Activated CD4-positive, alpha-beta T cell treated with anti-CD3 and anti-CD28 coated beads for 1 hour (primary cell): ENCODE results near the gene PNPLA3.

Experiments used
- DNase-seq: peaks from one replicate; pipeline ENCODE4 v3.0.0-alpha.2; 2020

Gene PNPLA3

GRCh38 chr22:43923631-43924464 lies at the start of gene PNPLA3:
TSS of gene PNPLA3 (plus strand) at chr22:43923805. CDS start at chr22:43923912, 107 bp downstream.
- DNase-seq = peak; percentile 59

DNA sequence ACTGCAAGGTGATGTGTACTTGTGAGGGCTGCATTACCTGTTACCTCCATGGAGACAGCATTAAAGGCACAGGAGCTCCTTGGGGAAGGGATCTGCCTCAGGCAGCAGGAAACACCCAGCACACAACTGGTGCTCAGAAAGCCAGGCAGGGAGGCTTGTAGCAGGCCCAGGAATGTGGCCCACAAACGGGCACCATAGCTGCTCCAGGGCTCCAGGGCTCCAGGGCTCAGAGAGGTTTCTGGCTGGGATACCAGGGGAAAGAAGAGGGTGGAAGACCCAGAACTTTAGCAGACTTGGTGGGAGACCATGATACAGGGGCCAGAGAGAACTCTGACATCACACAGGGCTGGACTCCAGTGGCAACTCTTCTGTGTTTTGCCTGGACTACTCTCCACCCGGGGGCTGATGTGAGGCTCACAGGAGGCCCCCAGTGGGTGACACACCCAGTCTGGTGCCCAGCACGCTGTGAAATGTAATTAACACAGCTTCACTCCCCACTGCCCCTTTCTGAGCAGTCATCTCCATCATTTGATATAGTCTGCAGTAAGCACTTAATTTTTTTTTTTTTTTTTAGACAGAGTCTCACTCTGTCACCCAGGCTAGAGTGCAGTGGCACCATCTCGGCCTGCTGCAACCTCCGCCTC lies 46.6 kb upstream of the PNPLA3 start:
- DNase-seq = no peak

DNA sequence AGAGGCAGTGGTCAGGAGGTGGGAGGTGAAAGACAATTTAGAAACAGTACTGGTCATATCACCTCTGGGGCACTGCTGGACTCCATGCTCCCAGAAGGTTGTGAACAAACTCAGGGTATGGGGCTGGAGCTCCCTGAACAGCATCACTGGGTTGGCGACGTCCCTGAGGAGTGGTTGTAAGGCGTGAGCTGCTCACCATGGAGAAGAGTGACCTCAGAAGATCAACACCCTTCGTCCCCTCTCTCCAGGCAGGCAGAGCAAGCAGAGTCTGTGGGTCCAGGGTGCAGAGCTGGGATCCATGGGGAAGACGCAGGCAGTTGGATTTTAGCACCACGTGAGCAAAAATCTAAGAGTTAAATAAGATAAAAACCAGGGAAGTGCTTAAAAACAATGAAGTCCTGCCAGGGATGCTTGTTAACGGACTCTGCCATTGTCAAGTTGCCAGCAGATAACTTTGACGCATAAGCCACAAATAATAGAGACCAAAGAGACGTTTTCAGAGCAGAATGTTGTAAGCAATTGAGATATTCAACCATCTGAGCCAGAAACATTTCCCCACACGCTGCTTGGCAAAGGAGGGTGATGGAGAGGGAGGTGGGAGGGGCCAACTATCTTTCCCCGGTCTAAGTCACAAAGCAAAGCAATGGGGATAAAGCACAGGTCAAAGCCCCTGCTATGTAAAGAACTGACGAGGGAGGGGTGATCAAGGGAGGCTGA lies 45.4 kb upstream of the PNPLA3 start:
- no peak for DNase-seq

- no peak for DNase-seq
Observed at GRCh38 chr22:43878831-43879550, 44.6 kb upstream of the PNPLA3 start.

GRCh38 chr22:43879901-43880540 lies 43.6 kb upstream of the PNPLA3 start:
- no peak for DNase-seq

GRCh38 chr22:43880541-43880991 lies 43.0 kb upstream of the PNPLA3 start:
- no peak for DNase-seq

GRCh38 chr22:43881091-43882061 lies 42.2 kb upstream of the PNPLA3 start:
- no peak for DNase-seq

DNA sequence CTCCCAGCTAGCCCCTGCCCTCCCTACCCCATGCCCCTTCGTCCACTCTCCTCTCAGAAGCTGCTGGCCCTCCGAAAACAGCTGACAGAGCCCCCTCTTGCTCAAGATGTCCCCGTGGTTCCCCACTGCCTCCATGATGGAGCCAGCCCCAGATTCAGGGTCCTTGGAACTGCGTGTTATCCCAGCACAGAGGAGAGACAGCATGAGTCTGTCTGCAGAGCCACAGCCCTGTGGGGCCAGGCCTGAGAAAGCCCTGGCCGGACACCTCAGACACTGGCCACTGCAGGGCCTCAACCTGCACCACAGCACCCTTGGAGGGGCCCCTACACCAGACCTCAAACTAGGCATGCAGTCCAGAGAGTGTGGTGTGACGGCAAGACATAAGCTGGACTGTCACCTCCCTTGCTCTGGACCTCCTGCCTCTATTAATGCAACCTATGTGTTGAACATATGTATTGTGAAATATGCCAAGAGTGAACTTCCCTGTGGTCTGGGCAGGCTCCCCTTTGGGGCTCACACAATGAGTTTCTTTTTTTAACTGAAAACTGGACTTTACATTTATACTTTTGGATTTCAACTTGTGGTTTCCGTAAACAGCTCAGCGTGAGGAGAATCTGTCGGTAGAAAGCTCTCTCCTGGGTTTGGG lies 41.4 kb upstream of the PNPLA3 start:
- DNase-seq = no peak

DNA sequence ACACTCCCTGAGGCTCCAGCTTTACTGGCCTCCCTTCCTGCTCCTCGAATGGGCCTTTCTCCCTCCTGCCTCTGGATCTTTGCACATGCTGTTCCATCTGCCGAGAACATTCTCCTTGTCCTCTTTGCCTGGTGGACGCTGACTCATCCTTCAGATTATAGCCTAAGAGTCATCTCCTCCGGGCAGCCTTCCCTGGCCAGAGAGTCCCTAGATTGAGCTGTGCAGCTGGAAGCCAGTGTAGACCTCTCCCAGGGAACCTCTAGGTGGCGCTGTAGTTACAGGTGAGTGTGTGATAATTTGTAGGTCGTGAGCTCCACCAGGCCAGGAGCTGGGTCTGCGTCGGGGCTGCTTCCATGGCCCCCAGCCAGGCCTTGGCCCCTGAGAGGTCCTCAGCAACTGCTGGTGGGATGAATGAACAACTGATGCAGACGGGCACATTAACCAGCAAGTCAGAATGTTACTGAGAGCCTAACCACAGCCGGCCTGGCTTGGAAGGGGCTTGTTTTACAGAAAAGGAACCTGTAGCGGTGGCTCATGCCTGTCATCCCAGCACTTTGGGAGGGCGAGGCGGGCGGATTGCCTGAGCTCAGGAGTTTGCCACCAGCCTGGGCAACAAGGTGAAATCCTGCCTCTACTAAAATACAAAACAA lies 40.5 kb upstream of the PNPLA3 start:
- no peak for DNase-seq

GRCh38 chr22:43883719-43884415 lies 39.7 kb upstream of the PNPLA3 start:
- no peak for DNase-seq

DNA sequence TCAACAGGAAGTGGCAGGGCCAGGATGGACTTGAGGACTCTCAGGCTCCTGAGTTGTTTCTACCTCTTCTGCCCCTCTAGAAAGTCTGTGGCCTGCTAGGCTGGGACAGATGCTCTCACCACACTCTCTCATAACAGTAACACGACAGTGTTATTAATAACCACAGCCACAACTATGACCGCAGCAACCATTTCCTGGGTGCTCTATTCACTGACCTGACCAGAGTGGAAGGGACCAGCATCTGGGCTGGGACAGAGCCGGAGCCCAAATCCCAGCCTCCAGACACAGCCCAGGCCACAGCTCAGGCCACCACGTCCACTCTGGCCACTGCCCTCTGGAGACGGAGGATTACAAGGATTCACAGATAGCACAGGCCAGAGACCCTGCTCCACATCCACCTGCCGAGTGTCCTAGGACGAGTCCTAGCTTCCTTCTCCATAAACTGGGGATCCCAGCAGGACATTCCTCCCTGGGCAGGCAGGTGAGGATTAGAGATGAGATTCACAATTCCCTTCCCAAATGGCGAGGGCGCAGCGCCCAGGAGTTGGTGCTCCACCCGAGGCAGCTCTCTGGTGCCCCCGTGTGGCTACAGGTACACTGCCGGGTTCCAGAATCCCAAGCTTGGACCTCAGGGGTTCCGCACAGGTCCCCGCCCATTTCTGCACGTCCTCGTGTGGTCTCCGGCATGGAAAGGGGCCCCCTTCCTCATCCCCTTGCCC lies 38.8 kb upstream of the PNPLA3 start:
- no peak for DNase-seq

DNA sequence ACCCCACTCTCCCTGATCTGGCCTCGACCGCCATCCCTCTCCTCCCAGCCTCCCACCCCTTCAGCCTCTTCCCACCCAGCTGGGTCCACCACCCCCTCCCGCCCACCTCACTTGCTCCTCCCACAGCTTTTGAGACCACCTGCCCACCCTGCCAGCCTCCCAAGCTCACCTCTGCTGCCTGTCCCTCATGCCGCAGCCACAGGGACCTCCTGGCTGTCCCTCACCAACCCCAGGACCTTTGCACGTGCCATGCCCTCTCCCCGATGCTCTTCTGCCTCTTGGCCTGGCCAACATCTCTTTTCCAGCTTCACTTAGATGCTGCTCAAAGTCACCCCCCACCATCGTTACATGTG lies 38.3 kb upstream of the PNPLA3 start:
- DNase-seq = no peak

DNA sequence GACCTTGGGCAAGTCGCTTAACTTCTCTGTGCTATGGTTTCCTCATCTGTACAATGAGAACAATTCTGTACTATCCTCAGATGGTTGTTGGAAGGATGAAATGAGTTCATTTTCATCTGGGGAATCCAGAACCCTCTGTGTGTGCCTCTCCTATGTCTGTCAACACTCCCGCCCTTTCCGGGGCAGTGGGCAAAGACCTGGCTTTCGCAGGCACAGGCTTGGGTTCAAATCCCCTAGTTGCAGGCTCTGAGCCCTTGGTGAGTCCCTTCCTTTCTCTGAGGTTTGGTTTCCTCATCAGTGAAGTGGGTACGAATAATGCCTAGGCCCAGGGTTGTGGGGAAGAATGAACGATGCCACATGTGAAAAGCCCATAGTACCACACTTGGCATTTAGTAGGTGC lies 37.8 kb upstream of the PNPLA3 start:
- DNase-seq = no peak

GRCh38 chr22:43886231-43886630 lies 37.4 kb upstream of the PNPLA3 start:
- no peak for DNase-seq

DNA sequence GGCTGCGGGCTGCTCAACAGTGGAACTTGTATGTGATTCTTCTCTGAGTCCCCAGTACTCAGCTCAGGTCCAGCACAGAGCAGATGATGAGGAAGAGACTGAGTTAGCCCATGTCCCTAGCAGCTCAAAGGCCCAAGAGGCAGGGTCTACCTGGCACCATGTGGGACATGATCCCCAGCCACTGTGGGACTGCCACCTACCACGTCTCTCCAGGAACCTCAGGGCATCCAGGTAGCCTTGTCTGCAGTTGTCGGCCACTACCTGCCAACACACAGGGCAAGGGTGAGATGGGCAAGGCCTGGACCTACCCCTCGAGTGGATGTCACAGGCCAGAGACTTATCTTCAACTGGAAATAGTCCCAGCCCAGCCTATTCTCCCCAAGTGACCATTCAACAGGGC lies 36.2 kb upstream of the PNPLA3 start:
- no peak for DNase-seq

DNA sequence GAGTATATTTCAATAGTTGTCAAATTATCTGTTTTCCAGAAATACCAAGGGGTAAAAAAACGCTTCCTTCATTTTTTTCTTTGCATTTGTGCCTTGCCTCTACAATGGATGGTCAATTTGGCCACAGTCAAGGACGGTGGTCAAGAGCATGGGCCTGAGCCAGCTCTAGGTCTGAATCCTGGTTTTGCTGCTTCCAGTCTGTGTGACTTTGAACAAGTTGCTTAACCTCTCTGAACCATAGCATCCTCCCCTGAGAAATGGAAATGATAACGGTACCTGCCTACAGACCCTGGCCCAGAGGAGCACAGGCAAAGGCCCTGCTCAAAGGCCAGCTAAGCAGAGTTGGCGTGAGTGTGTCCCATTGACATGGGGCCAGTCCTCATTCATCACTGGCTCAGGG lies 34.9 kb upstream of the PNPLA3 start:
- DNase-seq = no peak

DNA sequence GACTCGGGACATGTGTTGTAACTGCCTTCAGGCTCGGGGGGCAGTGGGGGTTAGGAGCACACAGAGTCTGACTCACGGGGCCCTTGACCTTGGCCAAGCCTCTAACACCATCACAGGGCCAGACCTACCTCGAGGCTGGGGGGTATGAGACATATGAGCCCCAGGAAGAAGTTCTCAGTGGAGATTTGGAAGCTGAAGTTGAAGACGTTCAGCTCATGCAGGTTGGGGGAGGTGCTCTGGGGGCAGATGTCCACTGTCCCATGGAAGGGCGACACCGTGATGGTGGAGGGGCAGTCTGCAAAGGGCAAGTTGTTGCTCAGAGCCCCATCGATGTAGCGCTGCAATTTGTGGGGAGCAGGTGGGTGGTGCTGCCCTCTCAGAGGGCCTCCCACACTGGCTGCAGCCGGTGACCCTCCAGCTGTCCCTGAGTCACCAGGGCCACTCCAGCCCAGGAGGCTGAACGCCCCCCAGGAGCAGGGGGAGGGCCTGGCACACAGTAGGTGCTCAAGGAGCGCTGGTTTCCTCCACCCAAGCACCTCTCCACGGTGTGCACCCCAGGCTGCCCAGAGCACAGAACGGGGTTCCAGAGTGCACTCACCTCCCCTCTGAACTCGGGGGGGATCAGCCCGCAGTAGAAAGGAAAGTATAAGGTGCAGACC lies 34.3 kb upstream of the PNPLA3 start:
- DNase-seq = no peak

- no peak for DNase-seq
Observed at GRCh38 chr22:43889860-43890253, 33.7 kb upstream of the PNPLA3 start.
